Spinal cord (tissue), 10 donors: Measurements from ENCODE around the gene ART3. TPM values are rescaled to one million over a fixed set of nuclear protein-coding genes. Genes with fewer than 3 reads are reported as not detected.

Experiments
- DNase-seq, 6 donors: peaks; one replicate each; pipeline versions ENCODE4 v3.0.0 to v3.0.0-alpha.2; 2013 to 2015; ENCODE audit warnings: low spot score in 6 of 6, low read depth in 4 of 6
- H3K27ac ChIP-seq: one replicate; pipeline ENCODE4 v1.5.1; 2013; ENCODE audit warnings: low read depth, low read length, control low read depth
- H3K27me3 ChIP-seq: one replicate; pipeline ENCODE4 v1.6.1; 2013; ENCODE audit warnings: low read length; ENCODE audit not compliant: control insufficient read depth, insufficient read depth
- H3K36me3 ChIP-seq: one replicate; pipeline ENCODE4 v1.6.1; 2013; ENCODE audit warnings: low read length; ENCODE audit not compliant: control insufficient read depth, insufficient read depth
- H3K4me1 ChIP-seq: one replicate; pipeline ENCODE4 v1.6.1; 2013; ENCODE audit warnings: low read length; ENCODE audit not compliant: control insufficient read depth, insufficient read depth
- H3K4me3 ChIP-seq: one replicate; pipeline ENCODE4 v1.5.1; 2013; ENCODE audit warnings: low read depth, low read length, control low read depth
- H3K9me3 ChIP-seq: one replicate; pipeline ENCODE4 v1.6.1; 2013; ENCODE audit warnings: low read length; ENCODE audit not compliant: control insufficient read depth, insufficient read depth
- WGBS: methylation state at CpG from one replicate; pipeline ENCODE4 v1.1.5; 2013; ENCODE audit warnings: missing lambda C conversion rate; ENCODE audit not compliant: insufficient coverage; 5-methylcytosine and 5-hydroxymethylcytosine counted together
- polyA plus RNA-seq, 2 donors: library from polyadenylated mRNA; unstranded; fragments of 120-200 nt; gene quantifications; one replicate each; pipeline ENCODE4 v1.2.1, GENCODE V29; 2013; ENCODE audit not compliant: insufficient read length in 2 of 2
- total RNA-seq, 2 donors: library from RNA; depleted of rRNA in 1 of 2; stranded (reverse); fragments of 120-200 nt in 1 of 2; fragments of >200 nt in 1 of 2; gene quantifications; one replicate each; pipeline versions ENCODE4 v1.2.3 to v1.2.4, GENCODE V29; 2013 to 2014
- donor health status: healthy.

Gene ART3
- total and polyA plus RNA-seq, 4 donors: 4.0 to 7.6 (median 4.2) TPM

DNA sequence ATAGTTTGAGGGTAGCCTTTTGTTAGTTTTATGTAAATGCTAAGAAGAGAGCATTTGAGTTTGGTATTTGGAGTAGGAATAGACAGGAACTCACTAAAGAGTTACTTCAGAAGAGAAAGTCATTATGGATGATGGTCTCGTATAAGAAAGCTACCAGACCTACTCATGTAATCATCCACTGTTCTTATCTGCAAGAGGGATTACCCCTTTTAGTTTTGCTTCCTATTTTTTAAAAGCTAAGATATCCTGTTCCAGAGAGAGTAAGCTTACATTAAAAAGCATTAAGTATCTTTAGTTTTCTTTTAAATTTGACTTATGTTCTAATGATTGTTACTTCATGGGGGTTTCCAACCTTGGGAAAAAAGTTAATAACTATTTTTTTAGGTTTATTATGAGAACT, 12.5 kb upstream of the ART3 start:
- Histone ChIP-seq H3K27me3 (no peaks in the 10 kb centered on the region), H3K36me3 (no peaks in the 10 kb centered on the region), H3K9me3 (no peaks in the 10 kb centered on the region), H3K4me3 (no peak overlapping the region), H3K4me1 (no peaks in the 10 kb centered on the region), H3K27ac (no peak overlapping the region)
- no CpG with 5 or more reads among the region's 1 CpG for WGBS
- no peak for DNase-seq

DNA sequence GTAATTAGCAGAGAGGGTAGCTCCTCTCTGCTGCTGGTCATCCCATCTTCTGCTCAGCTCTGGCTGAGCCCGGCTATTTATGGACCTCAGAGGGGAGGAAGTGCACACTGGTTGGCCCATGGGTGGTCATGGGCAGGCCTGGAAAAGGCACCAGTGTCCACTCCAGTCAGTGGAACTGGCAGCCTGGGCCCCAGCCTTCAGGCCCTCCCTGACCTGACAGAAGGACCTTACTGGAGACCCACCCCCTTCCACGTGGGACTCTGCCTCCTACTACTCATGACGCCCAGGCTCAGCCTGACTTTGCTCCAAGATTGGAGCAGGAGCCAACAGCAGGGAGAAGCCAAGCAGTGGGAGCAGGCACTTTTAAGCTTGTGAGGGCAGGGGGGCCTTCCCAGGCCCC, 8.0 kb upstream of the ART3 start:
- Histone ChIP-seq H3K4me1 (no peaks in the 10 kb centered on the region), H3K9me3 (no peaks in the 10 kb centered on the region), H3K4me3 (no peak overlapping the region), H3K27ac (no peak overlapping the region), H3K27me3 (no peaks in the 10 kb centered on the region), H3K36me3 (no peaks in the 10 kb centered on the region)
- WGBS: 77% methylated on average over 3 of the region's 3 CpGs
- no peak for DNase-seq

DNA sequence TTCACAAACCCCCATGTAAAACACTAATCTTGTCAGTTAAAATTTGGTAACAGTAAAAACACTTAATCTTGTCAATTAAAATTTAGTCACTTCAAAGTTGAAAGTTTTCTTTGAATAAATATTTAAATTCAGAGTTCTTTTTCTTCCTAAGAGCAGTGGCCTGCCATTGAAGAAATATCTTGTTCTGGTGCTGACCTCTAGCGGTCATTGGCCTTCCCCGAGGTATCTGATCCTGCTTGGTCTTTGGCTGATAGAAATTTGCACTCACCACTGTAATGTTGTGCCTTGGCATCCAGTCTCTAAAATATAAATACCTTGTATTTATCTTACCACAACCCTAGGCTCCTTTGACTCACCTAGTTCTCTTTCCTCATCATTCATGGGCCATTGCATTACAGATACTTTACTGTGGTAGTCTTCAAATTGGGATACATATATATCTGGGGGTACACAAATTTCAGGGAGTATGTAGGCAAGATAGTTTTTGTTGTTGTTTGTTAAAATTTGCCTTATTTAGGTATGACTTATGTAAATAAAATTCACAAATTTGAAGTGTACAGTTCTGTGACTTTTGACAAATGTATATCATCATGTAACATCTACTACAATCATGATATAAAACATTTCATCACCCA, 6.7 kb upstream of the ART3 start:
- Histone ChIP-seq H3K4me3 (no peak overlapping the region), H3K36me3 (no peaks in the 10 kb centered on the region), H3K4me1 (no peaks in the 10 kb centered on the region), H3K27me3 (no peaks in the 10 kb centered on the region), H3K27ac (no peak overlapping the region), H3K9me3 (no peaks in the 10 kb centered on the region)
- peak in 5 of 6 donors; percentile 52 to 91 (median 70) for DNase-seq
- WGBS: no CpG with 5 or more reads among the region's 2 CpGs

DNA sequence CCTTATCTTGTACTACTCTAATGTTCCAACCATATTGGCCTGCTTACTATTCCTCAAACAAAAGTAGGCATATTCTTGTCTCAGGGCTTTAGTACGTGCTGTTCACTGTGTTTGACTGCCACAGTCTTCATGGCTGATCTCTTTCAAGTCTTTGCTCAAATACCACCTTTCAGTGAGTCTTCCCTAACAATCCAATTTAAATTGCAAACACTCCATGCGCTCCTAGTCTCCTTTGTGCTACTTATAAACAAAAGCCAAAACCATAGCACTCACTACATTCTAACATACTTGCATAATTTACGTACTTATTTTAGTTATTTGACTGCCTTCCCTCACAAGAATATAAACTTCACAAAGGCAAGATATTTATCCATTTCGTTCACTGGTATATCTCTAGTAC, 1.7 kb upstream of the ART3 start:
- 55% methylated on average over 3 of the region's 4 CpGs for WGBS
- no peaks in the 10 kb centered on the region for H3K36me3 ChIP-seq
- no peak for DNase-seq
- H3K27ac ChIP-seq: no peak overlapping the region
- no peaks in the 10 kb centered on the region for H3K9me3 ChIP-seq
- no peaks in the 10 kb centered on the region for H3K27me3 ChIP-seq
- no peak overlapping the region for H3K4me3 ChIP-seq
- H3K4me1 ChIP-seq: no peaks in the 10 kb centered on the region

DNA sequence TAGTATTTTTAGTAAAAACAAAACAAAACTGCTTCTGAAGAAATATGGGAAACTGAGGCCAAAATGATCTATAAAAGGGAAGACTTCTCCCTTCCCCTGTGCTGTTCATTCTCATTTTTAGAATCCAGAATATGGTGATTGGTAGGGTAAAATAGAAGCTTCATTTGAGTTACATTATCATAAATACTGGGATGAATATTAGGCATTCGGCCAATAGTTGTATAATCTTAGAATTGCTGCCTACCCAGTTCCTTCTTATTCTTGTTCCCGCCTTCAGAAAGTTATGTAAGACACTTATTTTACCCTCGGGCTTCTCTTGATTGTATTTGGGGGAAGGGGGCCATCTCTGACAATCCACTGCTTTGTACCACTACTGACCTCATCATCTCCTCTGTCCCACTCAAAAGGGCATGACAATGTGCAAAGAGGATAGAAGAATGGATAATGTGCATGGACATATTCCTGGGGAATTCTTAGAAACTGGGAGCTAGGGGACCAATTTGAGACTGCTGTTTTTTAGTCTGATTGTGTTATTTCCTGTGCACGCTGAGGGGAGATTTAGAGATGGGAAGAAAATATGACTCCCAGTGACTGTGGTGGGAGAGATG, 588 bp downstream of the ART3 start:
- WGBS: 83% methylated on average over 1 of the region's 4 CpGs
- H3K36me3 ChIP-seq: no peaks in the 10 kb centered on the region
- H3K4me1 ChIP-seq: no peaks in the 10 kb centered on the region
- no peaks in the 10 kb centered on the region for H3K9me3 ChIP-seq
- no peak for DNase-seq
- H3K27ac ChIP-seq: no peak overlapping the region
- H3K4me3 ChIP-seq: no peak overlapping the region
- no peaks in the 10 kb centered on the region for H3K27me3 ChIP-seq

DNA sequence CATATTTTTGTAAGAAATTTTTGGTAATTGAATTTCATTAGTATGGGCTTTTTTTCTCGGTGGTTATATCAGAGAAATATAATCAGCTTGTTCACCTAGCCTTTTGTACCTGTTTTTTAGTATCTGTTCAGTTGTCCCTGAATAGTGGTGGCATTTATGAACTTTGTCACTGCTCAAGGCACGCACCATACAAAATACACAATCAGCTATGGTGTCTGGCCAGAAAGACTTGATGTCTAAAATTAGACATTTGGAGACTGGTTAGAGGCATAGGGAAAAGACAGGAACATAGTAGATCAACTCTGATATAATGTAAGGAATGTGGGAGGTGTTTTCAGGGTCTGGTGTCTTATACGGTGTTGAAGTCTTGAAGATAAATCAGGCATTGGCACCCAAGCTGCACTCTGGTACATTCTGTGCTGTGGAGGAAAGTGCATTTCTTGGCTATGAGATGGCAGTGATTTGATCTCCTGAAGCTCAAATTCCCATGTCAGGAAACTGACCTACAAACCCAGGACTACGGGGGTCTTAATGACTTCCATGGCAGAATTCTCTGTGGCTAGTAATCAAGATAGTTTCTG, 3.6 kb downstream of the ART3 start:
- Histone ChIP-seq H3K27me3 (no peaks in the 10 kb centered on the region), H3K27ac (no peak overlapping the region), H3K4me3 (no peak overlapping the region), H3K4me1 (no peaks in the 10 kb centered on the region), H3K9me3 (no peaks in the 10 kb centered on the region), H3K36me3 (no peaks in the 10 kb centered on the region)
- WGBS: 89% methylated on average over 1 of the region's 4 CpGs
- no peak for DNase-seq

DNA sequence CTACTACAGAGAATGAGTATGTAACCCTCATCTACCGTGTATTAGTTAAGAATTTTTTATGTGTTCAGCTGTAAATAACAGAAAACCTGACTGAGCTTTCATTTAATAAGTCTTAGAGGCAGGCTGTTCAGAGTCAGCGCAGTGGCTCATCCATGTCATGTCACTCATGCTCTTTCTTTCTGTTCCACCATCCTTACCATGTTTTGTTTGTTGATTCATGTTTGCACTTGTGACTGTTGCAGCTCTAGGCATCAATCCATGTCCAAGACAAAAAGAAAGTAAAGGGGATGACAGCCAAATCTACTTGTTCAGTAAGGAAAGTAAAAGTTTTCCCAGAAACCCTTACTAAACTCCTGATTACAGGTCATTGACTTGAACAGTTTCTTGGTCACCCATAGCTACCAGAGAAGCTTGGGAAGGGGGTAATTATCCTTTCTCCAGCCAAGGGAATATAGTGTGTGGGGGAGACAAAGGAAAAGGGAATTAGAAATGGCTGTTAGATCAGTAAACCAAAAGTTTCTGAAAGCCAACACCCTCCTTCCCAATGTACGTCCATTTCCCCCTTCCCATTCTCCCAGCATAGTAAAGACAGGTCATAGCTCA, 9.0 kb downstream of the ART3 start:
- no peaks in the 10 kb centered on the region for H3K9me3 ChIP-seq
- peaks cover 6% of the 10 kb centered on the region for H3K4me1 ChIP-seq
- H3K36me3 ChIP-seq: no peaks in the 10 kb centered on the region
- H3K27ac ChIP-seq: no peak overlapping the region
- no CpG with 5 or more reads among the region's 3 CpGs for WGBS
- no peak for DNase-seq
- no peak overlapping the region for H3K4me3 ChIP-seq
- no peaks in the 10 kb centered on the region for H3K27me3 ChIP-seq

DNA sequence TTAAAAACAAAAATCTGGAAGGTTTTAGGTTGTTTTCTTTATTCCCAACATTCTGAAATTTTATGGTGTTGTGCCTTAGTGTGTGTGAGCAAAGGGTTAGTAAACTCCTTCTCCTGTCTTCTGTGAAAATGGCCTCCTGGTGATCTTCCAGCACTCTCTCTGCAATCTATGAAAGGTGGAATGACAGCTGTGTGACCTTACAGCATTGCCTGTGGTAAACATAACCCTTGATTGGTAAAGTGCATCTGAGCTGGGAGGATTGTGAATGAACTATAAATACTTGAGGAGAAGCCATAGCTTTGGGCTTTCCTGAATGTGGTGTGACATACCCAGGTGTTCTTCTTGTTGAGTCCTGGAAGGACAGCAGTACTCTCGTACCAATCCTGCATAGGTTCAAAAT, 10.0 kb downstream of the ART3 start:
- WGBS: no CpG with 5 or more reads among the region's 1 CpG
- DNase-seq: no peak

DNA sequence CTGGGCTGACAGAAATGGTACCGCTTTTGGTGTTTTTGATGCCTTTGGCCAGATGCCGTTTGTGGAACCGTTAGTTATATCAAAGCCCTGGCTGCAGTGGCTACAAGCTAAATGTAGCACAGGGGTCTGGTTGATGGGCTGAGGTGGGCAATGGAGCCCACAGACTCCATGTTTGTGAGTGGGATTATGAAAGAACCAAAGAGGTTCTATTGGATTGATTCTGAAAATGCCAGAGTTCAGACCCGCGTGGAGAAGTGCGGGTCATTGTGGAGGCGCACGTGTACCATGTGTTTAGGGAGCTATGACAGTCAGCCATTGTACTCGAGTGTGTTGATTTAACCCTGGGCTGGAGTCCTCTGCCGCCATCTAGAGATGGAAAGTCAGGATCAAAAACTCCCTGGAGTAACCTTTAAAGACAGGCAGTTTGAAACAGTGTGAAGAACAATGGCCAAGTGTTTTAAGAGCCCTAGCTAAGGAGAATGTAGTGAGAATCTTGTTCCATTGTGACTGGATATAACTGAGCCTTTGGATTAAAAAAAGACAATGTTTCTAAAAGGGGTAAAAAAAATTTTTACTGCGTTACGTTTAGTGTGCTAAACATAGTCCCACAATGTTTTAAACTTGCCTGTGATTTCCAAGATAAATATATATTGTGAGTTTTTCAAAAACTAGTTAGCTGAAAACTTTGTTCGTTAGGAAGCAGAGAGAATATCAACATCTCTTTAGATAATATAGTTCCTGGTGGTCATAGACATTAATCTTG, 12.7 kb downstream of the ART3 start:
- Histone ChIP-seq H3K4me3 (no peak overlapping the region), H3K4me1 (peaks cover 6% of the 10 kb centered on the region), H3K36me3 (no peaks in the 10 kb centered on the region), H3K27ac (no peak overlapping the region), H3K9me3 (no peaks in the 10 kb centered on the region), H3K27me3 (no peaks in the 10 kb centered on the region)
- DNase-seq: peak in 4 of 6 donors; percentile 30 to 81 (median 56)
- whole genome bisulfite sequencing: 10% methylated on average over 10 of the region's 13 CpGs

More for the DNA sequence above, 10.0 kb downstream of the ART3 start:
- Histone ChIP-seq H3K4me1 (peaks cover 6% of the 10 kb centered on the region), H3K4me3 (no peak overlapping the region), H3K27me3 (no peaks in the 10 kb centered on the region), H3K36me3 (no peaks in the 10 kb centered on the region), H3K9me3 (no peaks in the 10 kb centered on the region), H3K27ac (no peak overlapping the region)
